H9 (cell line): ENCODE data around the gene DDX27. TPM values are rescaled to one million over a fixed set of nuclear protein-coding genes. Genes with fewer than 3 reads are reported as not detected.

Experiments used
- DNase-seq: peaks from one replicate; pipeline ENCODE4 v3.0.0-alpha.2; 2017
- H2AFZ ChIP-seq: one replicate; pipeline ENCODE4 v1.6.1; 2013; ENCODE audit warnings: mild to moderate bottlenecking, low read length, control low read depth, moderate library complexity
- H2AK5ac ChIP-seq: 2 replicates; pipeline ENCODE4 v1.6.1; 2013; ENCODE audit warnings: low read length, control low read depth, mixed read lengths; ENCODE audit not compliant: insufficient read length
- H2BK120ac ChIP-seq: one replicate; pipeline ENCODE4 v1.6.1; 2013; ENCODE audit warnings: low read depth, mild to moderate bottlenecking, low read length, control low read depth, inconsistent platforms; ENCODE audit not compliant: poor library complexity, severe bottlenecking
- H2BK12ac ChIP-seq: 2 replicates; pipeline ENCODE4 v1.6.1; 2013; ENCODE audit warnings: low read length, control low read depth, mixed read lengths, low read depth; ENCODE audit not compliant: insufficient read length
- H2BK15ac ChIP-seq: 2 replicates; pipeline ENCODE4 v1.6.1; 2013; ENCODE audit warnings: low read depth, low read length, control low read depth
- H2BK20ac ChIP-seq: one replicate; pipeline ENCODE4 v1.6.1; 2013; ENCODE audit warnings: low read depth, mild to moderate bottlenecking, low read length, control low read depth, inconsistent platforms; ENCODE audit not compliant: poor library complexity, severe bottlenecking
- H2BK5ac ChIP-seq: 2 replicates; pipeline ENCODE4 v1.6.1; 2013; ENCODE audit warnings: low read length, control low read depth, mixed read lengths; ENCODE audit not compliant: insufficient read length
- H3K14ac ChIP-seq: 2 replicates; pipeline ENCODE4 v1.6.1; 2013; ENCODE audit warnings: low read length, control low read depth; ENCODE audit not compliant: insufficient read depth
- H3K18ac ChIP-seq: 2 replicates; pipeline ENCODE4 v1.6.1; 2013; ENCODE audit warnings: low read depth, mild to moderate bottlenecking, mixed read lengths, low read length, control low read depth; ENCODE audit not compliant: insufficient read length
- H3K23ac ChIP-seq: 2 replicates; pipeline ENCODE4 v1.6.1; 2013; ENCODE audit warnings: low read length, control low read depth, mixed read lengths, low read depth; ENCODE audit not compliant: insufficient read length
- H3K23me2 ChIP-seq: 2 replicates; pipeline ENCODE4 v1.6.1; 2013; ENCODE audit warnings: low read depth, mild to moderate bottlenecking, mixed read lengths, low read length, control low read depth; ENCODE audit not compliant: insufficient read length, poor library complexity, severe bottlenecking
- H3K27ac ChIP-seq: 2 replicates; pipeline ENCODE4 v1.5.1; 2013; ENCODE audit warnings: low read length, control low read depth, mixed read lengths, low read depth; ENCODE audit not compliant: insufficient read length
- H3K27me3 ChIP-seq: 2 replicates; pipeline ENCODE4 v1.6.1; 2013; ENCODE audit warnings: low read length, control low read depth, inconsistent platforms; ENCODE audit not compliant: insufficient read depth
- H3K4ac ChIP-seq: 2 replicates; pipeline ENCODE4 v1.6.1; 2013; ENCODE audit warnings: low read depth, mild to moderate bottlenecking, control low read depth, inconsistent platforms, low read length, moderate library complexity
- H3K4me1 ChIP-seq: 2 replicates; pipeline ENCODE4 v1.6.1; 2013; ENCODE audit warnings: low read length, control low read depth, inconsistent platforms; ENCODE audit not compliant: insufficient read depth
- H3K4me2 ChIP-seq: 2 replicates; pipeline ENCODE4 v1.6.1; 2013; ENCODE audit warnings: low read length, control low read depth, mixed read lengths; ENCODE audit not compliant: insufficient read length, insufficient read depth
- H3K56ac ChIP-seq: 2 replicates; pipeline ENCODE4 v1.6.1; 2013; ENCODE audit warnings: low read depth, mild to moderate bottlenecking, mixed read lengths, low read length, control low read depth; ENCODE audit not compliant: insufficient read length
- H3K79me1 ChIP-seq: 2 replicates; pipeline ENCODE4 v1.6.1; 2013; ENCODE audit warnings: low read depth, mild to moderate bottlenecking, moderate library complexity, low read length, control low read depth, inconsistent platforms; ENCODE audit not compliant: insufficient read depth, poor library complexity, severe bottlenecking
- H3K79me2 ChIP-seq: 2 replicates; pipeline ENCODE4 v1.6.1; 2013; ENCODE audit warnings: low read length, control low read depth, inconsistent platforms; ENCODE audit not compliant: insufficient read depth
- H3K9ac ChIP-seq: 2 replicates; pipeline ENCODE4 v1.6.1; 2013; ENCODE audit warnings: low read length, control low read depth, mixed read lengths; ENCODE audit not compliant: insufficient read length; ENCODE audit errors: extremely low read depth
- H3K9me3 ChIP-seq: one replicate; pipeline ENCODE4 v1.6.1; 2013; ENCODE audit warnings: low read depth, low read length, inconsistent platforms; ENCODE audit not compliant: control insufficient read depth
- H3T11ph ChIP-seq: one replicate; pipeline ENCODE4 v1.6.1; 2013; ENCODE audit warnings: mild to moderate bottlenecking, low read length, control low read depth, inconsistent platforms
- H4K20me1 ChIP-seq: one replicate; pipeline ENCODE4 v1.6.1; 2013; ENCODE audit not compliant: control insufficient read depth, insufficient read length, insufficient read depth
- H4K5ac ChIP-seq: 2 replicates; pipeline ENCODE4 v1.6.1; 2013; ENCODE audit warnings: low read depth, mild to moderate bottlenecking, mixed read lengths, low read length, control low read depth; ENCODE audit not compliant: insufficient read length
- H4K8ac ChIP-seq: replicated peaks from 2 replicates; pipeline ENCODE4 v1.6.1; 2013; ENCODE audit warnings: low read length, control low read depth, mixed read lengths, low read depth; ENCODE audit not compliant: insufficient read length
- H4K91ac ChIP-seq: 2 replicates; pipeline ENCODE4 v1.6.1; 2013; ENCODE audit warnings: low read depth, mild to moderate bottlenecking, moderate library complexity, mixed read lengths, low read length, control low read depth; ENCODE audit not compliant: insufficient read length
- H3K27ac Mint-ChIP-seq, 3 experiments: 2 replicates in 2 of 3; 3 replicates in 1 of 3; pipeline ENCODE4 v1.8.0; 2020 to 2021; ENCODE audit warnings: mixed read lengths in 3 of 3, mild to moderate bottlenecking in 1 of 3, moderate library complexity in 1 of 3
- H3K27me3 Mint-ChIP-seq: 2 replicates; pipeline ENCODE4 v1.8.0; 2021; ENCODE audit warnings: low read depth, mild to moderate bottlenecking, moderate library complexity, mixed read lengths
- H3K36me3 Mint-ChIP-seq, 3 experiments: 2 replicates in 2 of 3; 3 replicates in 1 of 3; pipeline ENCODE4 v1.8.0; 2020 to 2021; ENCODE audit warnings: low read depth in 3 of 3, mixed read lengths in 3 of 3; ENCODE audit not compliant: insufficient read depth in 1 of 3
- H3K4me1 Mint-ChIP-seq, 2 experiments: 2 replicates each; pipeline ENCODE4 v1.8.0; 2020; ENCODE audit warnings: mixed read lengths in 2 of 2
- H3K4me3 Mint-ChIP-seq, 2 experiments: 2 replicates in 1 of 2; 3 replicates in 1 of 2; pipeline ENCODE4 v1.8.0; 2020 to 2021; ENCODE audit warnings: mild to moderate bottlenecking in 2 of 2, mixed read lengths in 2 of 2, moderate library complexity in 1 of 2
- H3K9me3 Mint-ChIP-seq, 2 experiments: 2 replicates in 1 of 2; 3 replicates in 1 of 2; pipeline ENCODE4 v1.8.0; 2020; ENCODE audit warnings: mild to moderate bottlenecking in 2 of 2, mixed read lengths in 2 of 2, moderate library complexity in 1 of 2
- CTCF ChIP-seq: fragments of 200-600 bp; sonication (generic); conservative IDR thresholded peaks from 3 replicates; pipeline ENCODE4 v1.8.0; 2021; ENCODE audit warnings: antibody characterized with exemption, mild to moderate bottlenecking
- total RNA-seq: library from RNA; stranded (reverse); gene quantifications from 2 replicates; pipeline ENCODE4 v1.2.1, GENCODE V29; 2021

The DDX27 gene
- total RNA-seq, 1 experiment from 2014 or later: 46.9 TPM

- Histone ChIP-seq H3K79me1 (peaks cover 7% of the 10 kb centered on the region), H2BK120ac (no peak overlapping the region), H3K23ac (no peak overlapping the region), H2BK12ac (no peak overlapping the region), H2BK15ac (no peak overlapping the region), H3K23me2 (no peaks in the 10 kb centered on the region), H3K4me2 (no peak overlapping the region), H4K20me1 (no peaks in the 10 kb centered on the region), H2AFZ (no peak overlapping the region), H3K79me2 (peaks cover 6% of the 10 kb centered on the region; the same call in 1 of the 2 replicates), H3K9ac (no peak overlapping the region), H3T11ph (no peak overlapping the region), H2BK20ac (no peak overlapping the region), H4K8ac (no peak overlapping the region), H3K4me1 (no peaks in the 10 kb centered on the region), H3K56ac (no peak overlapping the region), H4K91ac (no peak overlapping the region), H3K4ac (no peak overlapping the region), H3K27ac (no peak overlapping the region), H4K5ac (no peak overlapping the region), H3K14ac (no peak overlapping the region), H3K27me3 (no peaks in the 10 kb centered on the region), H3K18ac (no peak overlapping the region), H2BK5ac (no peak overlapping the region), H2AK5ac (no peak overlapping the region), H3K9me3 (no peaks in the 10 kb centered on the region)
- DNase-seq: no peak
- no peak overlapping the region for H3K4me3 Mint-ChIP-seq
- no peak for TF ChIP-seq CTCF
- no peaks in the 10 kb centered on the region for H3K27me3 Mint-ChIP-seq
- no peak overlapping the region; a peak in 1 of 7 replicates for H3K27ac Mint-ChIP-seq
- no peaks in the 10 kb centered on the region for H3K9me3 Mint-ChIP-seq
- H3K36me3 Mint-ChIP-seq: peaks cover 7 to 23% (median 23%) of the 10 kb centered on the region in 3 experiments
- peaks cover 9% of the 10 kb centered on the region in 2 experiments; a peak in 3 of 4 replicates for H3K4me1 Mint-ChIP-seq
Measured at GRCh38 chr20:49171909-49172308, 47.3 kb upstream of the DDX27 start.
